IMR-90 (cell line): ENCODE measurements around the gene CASK. TPM values are rescaled to one million over a fixed set of nuclear protein-coding genes. Genes with fewer than 3 reads are reported as not detected.

Source experiments
- ATAC-seq: fragments of 200-7000 bp; cut with Tn5 transposase; 2 replicates; pipeline ENCODE4 v1.9.1; 2020; ENCODE audit warnings: low read depth, mild to moderate bottlenecking, moderate library complexity
- BruUV-seq: library from RNA; stranded (reverse); fragments of 400-500 nt; replicated peaks from 2 replicates; lab custom pipeline; 2021; lab: Mats Ljungman, UMichigan
- CTCF ChIA-PET: fragments of 300-600 bp; formaldehyde crosslinking; extraction: SDS; loops from one replicate; lab custom pipeline; 2021; ENCODE audit warnings: antibody characterized with exemption; lab: Yijun Ruan, JAX
- POLR2A ChIA-PET: fragments of 300-600 bp; sonication (Branson Sonifier 250); formaldehyde crosslinking; loops from one replicate; lab custom pipeline; 2022; ENCODE audit warnings: antibody characterized with exemption; ENCODE audit not compliant: unreplicated experiment; lab: Charles Lee
- DNase-seq: peaks from one replicate; pipeline ENCODE4 v3.0.0; 2013
- H2AFZ ChIP-seq: replicated peaks from 2 replicates; pipeline ENCODE3; 2013; ENCODE audit warnings: low read length, mild to moderate bottlenecking; ENCODE audit not compliant: poor library complexity
- H2AK5ac ChIP-seq: 2 replicates; pipeline ENCODE4 v1.6.1; 2013; ENCODE audit warnings: low read depth, low read length, inconsistent platforms
- H2AK9ac ChIP-seq: replicated peaks from 2 replicates; pipeline ENCODE3; 2013; ENCODE audit warnings: mild to moderate bottlenecking, low read depth, low read length, moderate library complexity; ENCODE audit not compliant: poor library complexity
- H2BK120ac ChIP-seq: 2 replicates; pipeline ENCODE4 v1.6.1; 2013; ENCODE audit warnings: low read depth, low read length, inconsistent platforms
- H2BK15ac ChIP-seq: 3 replicates; pipeline ENCODE4 v1.6.1; 2013; ENCODE audit warnings: low read depth, low read length, inconsistent platforms
- H2BK20ac ChIP-seq: 2 replicates; pipeline ENCODE4 v1.6.1; 2013; ENCODE audit warnings: low read depth, mild to moderate bottlenecking, inconsistent platforms, low read length, moderate library complexity
- H2BK5ac ChIP-seq: 2 replicates; pipeline ENCODE4 v1.6.1; 2013; ENCODE audit warnings: mild to moderate bottlenecking, low read depth, low read length, inconsistent platforms; ENCODE audit not compliant: poor library complexity, severe bottlenecking
- H3K14ac ChIP-seq: replicated peaks from 2 replicates; pipeline ENCODE4 v1.6.1; 2013; ENCODE audit warnings: low read depth, low read length, inconsistent platforms
- H3K18ac ChIP-seq: 2 replicates; pipeline ENCODE4 v1.6.1; 2013; ENCODE audit warnings: low read depth, low read length, control low read depth
- H3K23ac ChIP-seq: 2 replicates; pipeline ENCODE4 v1.6.1; 2013; ENCODE audit warnings: low read depth, low read length, inconsistent platforms
- H3K27ac ChIP-seq: 2 replicates; pipeline ENCODE4 v1.5.1; 2013; ENCODE audit warnings: mild to moderate bottlenecking, control low read depth, low read length; ENCODE audit not compliant: insufficient read depth
- H3K27me3 ChIP-seq: 2 replicates; pipeline ENCODE4 v1.6.1; 2013; ENCODE audit warnings: low read length; ENCODE audit not compliant: control insufficient read depth, insufficient read depth
- H3K36me3 ChIP-seq: 2 replicates; pipeline ENCODE4 v1.6.1; 2013; ENCODE audit warnings: low read length, mixed read lengths; ENCODE audit not compliant: control insufficient read depth, insufficient read depth
- H3K4ac ChIP-seq: 2 replicates; pipeline ENCODE4 v1.6.1; 2013; ENCODE audit warnings: low read depth, low read length, inconsistent platforms
- H3K4me1 ChIP-seq: 2 replicates; pipeline ENCODE4 v1.6.1; 2013; ENCODE audit warnings: low read length, mixed read lengths; ENCODE audit not compliant: control insufficient read depth, insufficient read depth
- H3K4me2 ChIP-seq: 2 replicates; pipeline ENCODE4 v1.6.1; 2013; ENCODE audit warnings: low read depth, mild to moderate bottlenecking, control low read depth, low read length, moderate library complexity
- H3K4me3 ChIP-seq: 2 replicates; pipeline ENCODE4 v1.5.1; 2013; ENCODE audit warnings: low read depth, mild to moderate bottlenecking, control low read depth, low read length, moderate library complexity; ENCODE audit not compliant: insufficient read depth
- H3K56ac ChIP-seq: 2 replicates; pipeline ENCODE4 v1.6.1; 2013; ENCODE audit warnings: low read length, inconsistent platforms; ENCODE audit not compliant: insufficient read depth; ENCODE audit errors: extremely low read depth
- H3K79me1 ChIP-seq, 2 experiments: 2 replicates each; pipeline ENCODE4 v1.6.1; 2013; ENCODE audit warnings: low read length in 2 of 2, inconsistent platforms in 1 of 2, low read depth in 1 of 2
- H3K9ac ChIP-seq: 2 replicates; pipeline ENCODE4 v1.6.1; 2013; ENCODE audit warnings: low read depth, low read length, control low read depth
- H3K9me1 ChIP-seq: 2 replicates; pipeline ENCODE4 v1.6.1; 2013; ENCODE audit warnings: low read length, inconsistent platforms; ENCODE audit not compliant: insufficient read depth
- H3K9me3 ChIP-seq: 2 replicates; pipeline ENCODE4 v1.6.1; 2013; ENCODE audit warnings: low read length; ENCODE audit not compliant: control insufficient read depth, insufficient read depth
- H4K20me1 ChIP-seq: 2 replicates; pipeline ENCODE4 v1.6.1; 2013; ENCODE audit warnings: low read length, inconsistent platforms; ENCODE audit not compliant: insufficient read depth
- H4K5ac ChIP-seq: 2 replicates; pipeline ENCODE4 v1.6.1; 2013; ENCODE audit warnings: mild to moderate bottlenecking, low read depth, low read length, control low read depth
- H4K8ac ChIP-seq, 2 experiments: 2 replicates each; pipeline ENCODE4 v1.6.1; 2013; ENCODE audit warnings: low read depth in 2 of 2, low read length in 2 of 2, control low read depth in 1 of 2, inconsistent platforms in 1 of 2
- H4K91ac ChIP-seq: 2 replicates; pipeline ENCODE4 v1.6.1; 2013; ENCODE audit warnings: low read depth, low read length, inconsistent platforms; ENCODE audit not compliant: insufficient read depth
- BHLHE40 ChIP-seq: fragments of 150-350 bp; IDR thresholded peaks from 2 replicates; pipeline ENCODE4 v1.6.1; 2016; ENCODE audit warnings: mild to moderate bottlenecking, low read depth, low read length
- CEBPB ChIP-seq: IDR thresholded peaks from 2 replicates; pipeline ENCODE4 v1.6.1; 2012; ENCODE audit warnings: low read depth, low read length, improper control_type of control experiment
- CHD1 ChIP-seq: IDR thresholded peaks from 2 replicates; pipeline ENCODE4 v1.6.1; 2012; ENCODE audit warnings: low read depth, low read length, improper control_type of control experiment
- FOS ChIP-seq: fragments of 150-350 bp; IDR thresholded peaks from 2 replicates; pipeline ENCODE4 v1.6.1; 2016; ENCODE audit warnings: low read depth, low read length
- MAFK ChIP-seq: IDR thresholded peaks from 2 replicates; pipeline ENCODE4 v1.6.1; 2012; ENCODE audit warnings: low read depth, low read length, improper control_type of control experiment
- MAZ ChIP-seq: IDR thresholded peaks from 2 replicates; pipeline ENCODE4 v1.6.1; 2012; ENCODE audit warnings: low read depth, mild to moderate bottlenecking, low read length, improper control_type of control experiment, moderate library complexity, borderline replicate concordance
- MXI1 ChIP-seq: IDR thresholded peaks from 2 replicates; pipeline ENCODE4 v1.6.1; 2012; ENCODE audit warnings: low read depth, mild to moderate bottlenecking, low read length, moderate library complexity, borderline replicate concordance
- NFE2L2 ChIP-seq: fragments of 150-350 bp; IDR thresholded peaks from 2 replicates; pipeline ENCODE4 v1.6.1; 2016; ENCODE audit warnings: low read depth, mild to moderate bottlenecking, low read length
- POLR2A ChIP-seq: IDR thresholded peaks from 2 replicates; pipeline ENCODE4 v1.6.1; 2012; ENCODE audit warnings: mild to moderate bottlenecking, low read depth, low read length
- RAD21 ChIP-seq: IDR thresholded peaks from 2 replicates; pipeline ENCODE4 v1.6.1; 2012; ENCODE audit warnings: low read length, improper control_type of control experiment
- RCOR1 ChIP-seq: IDR thresholded peaks from 2 replicates; pipeline ENCODE4 v1.6.1; 2012; ENCODE audit warnings: mild to moderate bottlenecking, low read length, improper control_type of control experiment; ENCODE audit not compliant: insufficient replicate concordance
- RFX5 ChIP-seq: IDR thresholded peaks from 2 replicates; pipeline ENCODE4 v1.8.0; 2012; ENCODE audit warnings: low read depth, mild to moderate bottlenecking, low read length, moderate library complexity
- SMC3 ChIP-seq: fragments of 150-350 bp; IDR thresholded peaks from 2 replicates; pipeline ENCODE4 v1.6.1; 2016; ENCODE audit warnings: low read depth, mild to moderate bottlenecking, antibody characterized with exemption, low read length, moderate library complexity
- USF2 ChIP-seq: fragments of 150-350 bp; IDR thresholded peaks from 2 replicates; pipeline ENCODE4 v1.6.1; 2017; ENCODE audit warnings: mild to moderate bottlenecking, antibody characterized with exemption, low read length, low read depth
- WGBS, 2 experiments: methylation state at CpG; one replicate each; pipeline versions ENCODE4 v1.1.5 to v1.1.7; 2013; ENCODE audit warnings: missing lambda C conversion rate in 2 of 2; ENCODE audit not compliant: insufficient read length in 1 of 2; ENCODE audit errors: extremely low coverage in 2 of 2; 5-methylcytosine and 5-hydroxymethylcytosine counted together
- dilution Hi-C: fragments of 300-500 bp; cut with HindIII; formaldehyde crosslinking; loops from one replicate; pipeline ENCODE4 v1.14.3; 2018; ENCODE audit warnings: low sequenced_read_pairs; ENCODE audit not compliant: unreplicated experiment
- in situ Hi-C: fragments of 300-500 bp; cut with MboI; formaldehyde crosslinking; loops from 3 replicates; pipeline ENCODE4 v1.14.3; 2019; ENCODE audit warnings: low sequenced_read_pairs, inconsistent platforms, mixed read lengths
- intact Hi-C: fragments of 100-400 bp; cut with micrococcal nuclease; formaldehyde crosslinking; loops from 2 replicates; pipeline ENCODE4 v1.10.0; 2022
- polyA plus RNA-seq, 3 experiments: library from polyadenylated mRNA; depleted of rRNA; stranded (reverse); fragments of >200 nt; gene quantifications; 2 replicates each; pipeline ENCODE4 v1.2.3, GENCODE V29; 2012; ENCODE audit warnings: low replicate concordance in 1 of 3
- total RNA-seq: library from RNA; depleted of rRNA; stranded (reverse); fragments of >200 nt; gene quantifications from 2 replicates; pipeline ENCODE4 v1.2.3, GENCODE V29; 2012
- TF ChIP-seq, protein P1 (sequence below): fragments of 150-350 bp; IDR thresholded peaks from 2 replicates; pipeline ENCODE4 v1.6.1; 2016; ENCODE audit warnings: low read depth, mild to moderate bottlenecking, low read length, moderate library complexity, borderline replicate concordance
- TF ChIP-seq, protein P2 (sequence below): conservative IDR thresholded peaks from 2 replicates; pipeline ENCODE4 v1.5.1; 2012; ENCODE audit warnings: mild to moderate bottlenecking, low read depth, low read length, improper control_type of control experiment

CASK gene
- total and polyA plus RNA-seq, 2 of the 4 experiments (the other 2 are of a cell fraction): 9.4 to 17.7 TPM

DNA sequence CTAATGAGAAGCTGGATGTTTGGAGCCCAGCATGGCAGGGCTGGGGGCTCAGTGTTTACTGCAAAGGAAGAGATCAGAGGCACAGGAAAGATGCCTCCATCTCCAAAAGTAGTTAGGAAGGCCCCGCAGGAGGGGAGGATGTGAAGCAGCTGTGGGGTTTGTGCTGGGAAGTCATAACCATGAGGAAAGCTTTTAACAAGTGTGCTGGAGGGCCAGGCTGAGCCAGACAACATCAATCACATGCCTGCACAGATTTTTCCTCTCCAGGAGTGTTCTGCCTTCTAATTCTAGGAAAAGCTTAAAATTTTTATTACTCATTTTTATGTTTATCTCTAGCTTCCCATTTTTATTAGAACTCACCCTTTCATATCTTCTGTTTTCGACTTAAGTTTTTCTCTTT lies 134.0 kb downstream of the CASK start:
- Histone ChIP-seq H3K27ac (no peak overlapping the region), H2AFZ (no peak overlapping the region), H3K23ac (no peak overlapping the region), H4K91ac (no peak overlapping the region), H3K14ac (no peak overlapping the region), H3K56ac (no peak overlapping the region), H2BK20ac (no peak overlapping the region), H2AK9ac (no peak overlapping the region), H3K36me3 (no peaks in the 10 kb centered on the region), H3K9me3 (no peaks in the 10 kb centered on the region), H4K20me1 (no peaks in the 10 kb centered on the region), H2BK15ac (no peak overlapping the region), H3K79me1 (no peaks in the 10 kb centered on the region), H3K4me1 (peaks cover 3% of the 10 kb centered on the region), H3K4me2 (no peak overlapping the region), H4K8ac (no peak overlapping the region), H3K18ac (no peak overlapping the region), H3K9ac (no peak overlapping the region), H3K27me3 (no peaks in the 10 kb centered on the region; the same call in 1 of the 2 replicates), H3K4me3 (no peak overlapping the region), H4K5ac (no peak overlapping the region), H2BK120ac (no peak overlapping the region), H3K4ac (no peak overlapping the region), H2BK5ac (no peak overlapping the region), H2AK5ac (no peak overlapping the region), H3K9me1 (peaks cover 4% of the 10 kb centered on the region; the same call in 1 of the 2 replicates)
- WGBS, 2 experiments: no CpG with 5 or more reads among the region's 2 CpGs
- ChIA-PET CTCF (interaction anchor here (1.4 to 2.0 kb wide), 2 partner anchors 8 to 10 kb away, joined by 4 to 5 read pairs; no protein-coding TSS in a partner anchor), POLR2A (no interaction called here)
- intact Hi-C loops: no loop called here
- DNase-seq: no peak
- no TSS peak for BruUV-seq
- dilution Hi-C loops: no loop called here
- peak; percentile 24; the same call in 1 of the 2 replicates for ATAC-seq
- TF ChIP-seq MXI1 (no peak), RAD21 (no peak), MAZ (no peak), NFE2L2 (no peak), CEBPB (no peak), CHD1 (no peak), POLR2A (no peak), BHLHE40 (no peak), FOS (no peak), USF2 (no peak), RCOR1 (no peak), RFX5 (no peak), MAFK (no peak), SMC3 (no peak)
- TF ChIP-seq, protein P1, sequence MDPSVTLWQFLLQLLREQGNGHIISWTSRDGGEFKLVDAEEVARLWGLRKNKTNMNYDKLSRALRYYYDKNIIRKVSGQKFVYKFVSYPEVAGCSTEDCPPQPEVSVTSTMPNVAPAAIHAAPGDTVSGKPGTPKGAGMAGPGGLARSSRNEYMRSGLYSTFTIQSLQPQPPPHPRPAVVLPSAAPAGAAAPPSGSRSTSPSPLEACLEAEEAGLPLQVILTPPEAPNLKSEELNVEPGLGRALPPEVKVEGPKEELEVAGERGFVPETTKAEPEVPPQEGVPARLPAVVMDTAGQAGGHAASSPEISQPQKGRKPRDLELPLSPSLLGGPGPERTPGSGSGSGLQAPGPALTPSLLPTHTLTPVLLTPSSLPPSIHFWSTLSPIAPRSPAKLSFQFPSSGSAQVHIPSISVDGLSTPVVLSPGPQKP: no peak
- TF ChIP-seq, protein P2, sequence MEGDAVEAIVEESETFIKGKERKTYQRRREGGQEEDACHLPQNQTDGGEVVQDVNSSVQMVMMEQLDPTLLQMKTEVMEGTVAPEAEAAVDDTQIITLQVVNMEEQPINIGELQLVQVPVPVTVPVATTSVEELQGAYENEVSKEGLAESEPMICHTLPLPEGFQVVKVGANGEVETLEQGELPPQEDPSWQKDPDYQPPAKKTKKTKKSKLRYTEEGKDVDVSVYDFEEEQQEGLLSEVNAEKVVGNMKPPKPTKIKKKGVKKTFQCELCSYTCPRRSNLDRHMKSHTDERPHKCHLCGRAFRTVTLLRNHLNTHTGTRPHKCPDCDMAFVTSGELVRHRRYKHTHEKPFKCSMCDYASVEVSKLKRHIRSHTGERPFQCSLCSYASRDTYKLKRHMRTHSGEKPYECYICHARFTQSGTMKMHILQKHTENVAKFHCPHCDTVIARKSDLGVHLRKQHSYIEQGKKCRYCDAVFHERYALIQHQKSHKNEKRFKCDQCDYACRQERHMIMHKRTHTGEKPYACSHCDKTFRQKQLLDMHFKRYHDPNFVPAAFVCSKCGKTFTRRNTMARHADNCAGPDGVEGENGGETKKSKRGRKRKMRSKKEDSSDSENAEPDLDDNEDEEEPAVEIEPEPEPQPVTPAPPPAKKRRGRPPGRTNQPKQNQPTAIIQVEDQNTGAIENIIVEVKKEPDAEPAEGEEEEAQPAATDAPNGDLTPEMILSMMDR: no peak
- in situ Hi-C loops: loop anchor here (10.0 to 25.0 kb wide), 2 partner anchors 948 to 1775 kb away; no protein-coding TSS in a partner anchor
